Vagina (tissue), 2 donors: ENCODE results near the gene MAP2K2.

Source experiments
- CTCF ChIP-seq, 3 experiments: fragments of 450-650 bp in 2 of 3; fragments of 200-600 bp in 1 of 3; sonication (generic) in 1 of 3; IDR thresholded peaks; one replicate each; pipeline ENCODE4 v1.5.1; 2017 to 2019; ENCODE audit warnings: antibody characterized with exemption in 3 of 3, mild to moderate bottlenecking in 2 of 3, moderate library complexity in 2 of 3
- POLR2A ChIP-seq, 2 donors: fragments of 450-650 bp; IDR thresholded peaks; one replicate each; pipeline ENCODE4 v1.6.1; 2017; ENCODE audit warnings: antibody characterized with exemption in 2 of 2, mild to moderate bottlenecking in 2 of 2, moderate library complexity in 2 of 2

DNA sequence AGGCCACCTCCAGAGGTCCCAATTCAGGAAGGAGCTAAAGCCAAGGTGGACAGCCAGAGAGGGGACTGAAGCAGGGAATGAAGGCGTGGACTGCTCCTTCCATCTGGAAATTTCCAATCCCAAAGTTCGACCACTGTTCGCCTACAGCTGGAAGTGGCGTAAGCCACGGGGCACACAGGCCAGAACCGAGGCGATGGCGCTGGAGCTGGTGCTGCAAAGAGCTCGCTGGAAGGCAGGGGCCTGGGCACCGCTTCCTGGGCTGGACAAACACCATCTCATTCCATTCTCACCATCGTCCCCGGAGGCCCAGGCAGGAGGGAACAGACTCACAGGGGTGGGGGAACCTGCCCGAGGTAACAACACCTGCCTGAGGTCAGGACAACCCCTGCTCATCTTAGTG is 4.2 kb downstream of the MAP2K2 start:
- no peak for TF ChIP-seq CTCF (IDR thresholded peaks at IDR 0.05)
- no peak for TF ChIP-seq POLR2A (IDR thresholded peaks at IDR 0.05)
